Natural killer cell treated with Interleukin-12 subunit alpha and Interleukin-12 subunit beta and Interleukin-15 and Interleukin-18, amount 100 ng/mL, for 72 hours (primary cell): Measurements from ENCODE around the gene GRID2. TPM values are rescaled to one million over a fixed set of nuclear protein-coding genes. Genes with fewer than 3 reads are reported as not detected.

Source experiments
- ATAC-seq, 2 donors: fragments of 150-1000 bp; cut with Tn5 transposase in 1 of 2; sonication (Bioruptor Pico), chemical (Tn5 transposase) in 1 of 2; 2 replicates each; pipeline ENCODE4 v1.10.0; 2021
- DNase-seq: peaks from one replicate; pipeline ENCODE4 v3.0.0; 2022; ENCODE audit warnings: low spot score
- H3K27ac Mint-ChIP-seq, 2 donors: 1 replicate in 1 of 2; 2 replicates in 1 of 2; pipeline ENCODE4 v1.8.0; 2022; ENCODE audit warnings: mixed read lengths in 2 of 2, mild to moderate bottlenecking in 1 of 2, moderate library complexity in 1 of 2
- H3K27me3 Mint-ChIP-seq, 2 donors: 1 replicate in 1 of 2; 2 replicates in 1 of 2; pipeline ENCODE4 v1.8.0; 2022; ENCODE audit warnings: mixed read lengths in 2 of 2
- H3K36me3 Mint-ChIP-seq: one replicate; pipeline ENCODE4 v1.8.0; 2022; ENCODE audit warnings: mixed read lengths
- H3K4me1 Mint-ChIP-seq, 2 donors: 1 replicate in 1 of 2; 2 replicates in 1 of 2; pipeline ENCODE4 v1.8.0; 2022; ENCODE audit warnings: low read depth in 2 of 2, mixed read lengths in 2 of 2, mild to moderate bottlenecking in 1 of 2
- H3K4me3 Mint-ChIP-seq: one replicate; pipeline ENCODE4 v1.8.0; 2022; ENCODE audit warnings: mixed read lengths
- H3K9me3 Mint-ChIP-seq: 2 replicates; pipeline ENCODE4 v1.8.0; 2022; ENCODE audit warnings: mixed read lengths
- total RNA-seq, 2 donors: library from RNA; stranded (reverse); gene quantifications; one replicate each; pipeline ENCODE4 v1.2.3, GENCODE V29; 2022

The GRID2 gene
- not detected for total RNA-seq

DNA sequence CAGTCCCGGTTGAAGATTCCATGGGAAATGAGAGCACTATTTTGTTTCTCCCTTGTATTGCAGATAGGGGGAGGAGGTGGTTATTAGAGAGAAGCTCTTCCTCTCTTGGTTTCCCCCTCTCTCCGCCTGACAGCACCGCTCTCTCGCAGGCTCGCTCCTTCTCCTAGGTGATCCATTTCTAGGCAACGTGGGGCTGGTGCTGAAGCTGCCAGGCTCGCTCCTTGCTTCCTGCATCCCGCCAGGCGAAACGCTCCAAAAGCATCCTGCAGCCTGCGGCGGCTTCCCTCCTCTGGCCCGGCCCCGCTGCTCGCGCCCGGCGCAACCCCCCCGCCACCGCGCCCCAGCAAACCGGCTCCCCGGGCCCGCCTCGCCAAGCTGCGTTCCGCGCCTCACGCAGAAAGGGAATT lies at the start of gene GRID2:
GRID2 (plus strand) TSS at position 346 of the 407 bp plus-strand sequence.
- DNase-seq (no peak), ATAC-seq (no peak)
- peaks cover 8 to 19% of the 10 kb centered on the region in 2 donors for H3K27me3 Mint-ChIP-seq
- no peak within 1 kb of the TSS for H3K27ac Mint-ChIP-seq
- H3K36me3 Mint-ChIP-seq: no peaks in the 10 kb centered on the region
- H3K4me1 Mint-ChIP-seq: no peaks in the 10 kb centered on the region
- peaks cover 12% of the 10 kb centered on the region for H3K9me3 Mint-ChIP-seq
- H3K4me3 Mint-ChIP-seq: no peak within 1 kb of the TSS

DNA sequence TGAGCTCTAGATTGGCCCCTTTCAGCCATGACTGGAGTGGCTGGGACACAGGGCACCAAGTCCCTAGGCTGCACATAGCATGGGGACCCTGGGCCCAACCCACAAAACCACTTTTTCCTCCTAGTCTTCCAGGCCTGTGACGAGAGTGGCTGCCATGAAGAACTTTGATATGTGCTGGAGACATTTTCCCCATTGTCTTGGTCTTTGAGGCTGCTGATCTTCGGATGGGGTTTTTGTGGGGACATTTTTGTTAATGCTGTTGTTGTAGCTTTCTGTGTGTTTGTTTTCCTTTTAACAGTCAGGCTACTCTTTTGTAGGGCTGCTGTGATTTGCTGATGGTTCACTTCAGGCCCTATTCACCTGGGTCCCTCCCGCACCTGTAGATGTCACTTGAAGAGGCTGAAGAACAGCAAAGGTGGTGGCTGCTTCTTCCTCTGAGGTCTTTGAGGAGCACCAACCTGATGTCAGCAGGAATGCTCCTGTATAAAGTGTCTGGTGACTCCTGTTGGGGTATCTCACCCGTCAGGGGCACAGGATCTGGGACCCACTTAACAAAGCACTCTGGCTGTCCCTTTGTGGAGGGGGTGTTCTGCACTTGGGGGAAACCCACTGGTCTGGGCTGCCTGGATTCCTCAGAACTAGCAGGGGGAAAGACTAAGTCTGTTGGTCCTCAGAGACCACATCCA lies 49.6 kb upstream of the GRID2 start:
- Mint-ChIP-seq H3K4me1 (no peaks in the 10 kb centered on the region), H3K36me3 (peaks cover 11% of the 10 kb centered on the region), H3K27me3 (no peaks in the 10 kb centered on the region), H3K9me3 (peaks cover 20% of the 10 kb centered on the region), H3K4me3 (no peak overlapping the region), H3K27ac (no peak overlapping the region)
- ATAC-seq (no peak), DNase-seq (no peak)

DNA sequence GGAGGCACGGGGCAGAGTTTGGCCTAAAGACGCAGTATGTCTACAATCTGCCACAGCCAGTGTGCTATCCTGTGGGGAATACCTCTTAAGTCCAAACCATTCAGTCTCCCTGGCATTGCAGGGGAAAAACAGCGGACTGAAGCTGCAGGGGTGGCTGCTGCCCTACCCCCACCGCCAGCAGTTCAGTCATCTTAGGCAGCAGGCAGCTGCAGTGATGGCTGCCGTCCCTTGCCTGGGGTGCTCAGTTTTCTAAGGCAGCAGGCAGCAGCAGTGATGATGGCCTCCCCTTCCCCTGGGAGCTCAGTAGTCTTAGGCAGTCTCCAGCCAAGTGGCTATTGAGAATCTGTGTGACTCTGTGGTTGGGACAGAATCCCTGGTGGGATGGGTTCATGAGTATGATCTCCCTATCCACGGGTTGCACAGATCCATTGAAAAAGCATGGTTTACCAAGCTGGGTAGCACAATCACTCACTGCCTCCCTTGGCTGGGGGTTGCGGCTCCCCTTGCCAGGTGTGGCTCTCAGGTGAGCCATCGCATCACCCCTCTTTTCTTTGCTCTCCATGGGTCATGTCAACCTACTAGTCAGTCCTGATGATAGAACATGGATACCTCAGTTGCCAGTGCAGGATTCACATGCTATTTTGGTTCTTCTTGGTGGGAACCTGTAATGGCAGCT lies 48.9 kb upstream of the GRID2 start:
- Mint-ChIP-seq H3K4me1 (no peaks in the 10 kb centered on the region), H3K9me3 (peaks cover 20% of the 10 kb centered on the region), H3K36me3 (peaks cover 11% of the 10 kb centered on the region), H3K27ac (no peak overlapping the region), H3K27me3 (no peaks in the 10 kb centered on the region), H3K4me3 (no peak overlapping the region)
- no peak for ATAC-seq
- no peak for DNase-seq

DNA sequence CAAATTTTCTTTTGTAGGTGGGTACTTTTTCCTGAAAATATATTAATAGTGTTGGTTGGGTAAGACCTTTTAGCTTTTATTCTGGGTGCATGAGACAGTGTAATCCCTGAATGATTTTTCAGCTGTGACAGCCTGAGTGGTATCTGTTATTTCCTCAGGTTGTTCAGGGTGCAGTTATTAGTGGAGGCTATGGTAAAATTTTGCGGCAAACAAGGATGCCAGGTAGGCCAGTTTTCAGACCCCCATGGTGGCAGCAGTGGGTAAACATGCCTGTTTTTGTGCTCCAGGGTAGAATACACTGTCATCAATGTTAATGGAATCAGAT lies 47.9 kb upstream of the GRID2 start:
- no peaks in the 10 kb centered on the region for H3K27me3 Mint-ChIP-seq

DNA sequence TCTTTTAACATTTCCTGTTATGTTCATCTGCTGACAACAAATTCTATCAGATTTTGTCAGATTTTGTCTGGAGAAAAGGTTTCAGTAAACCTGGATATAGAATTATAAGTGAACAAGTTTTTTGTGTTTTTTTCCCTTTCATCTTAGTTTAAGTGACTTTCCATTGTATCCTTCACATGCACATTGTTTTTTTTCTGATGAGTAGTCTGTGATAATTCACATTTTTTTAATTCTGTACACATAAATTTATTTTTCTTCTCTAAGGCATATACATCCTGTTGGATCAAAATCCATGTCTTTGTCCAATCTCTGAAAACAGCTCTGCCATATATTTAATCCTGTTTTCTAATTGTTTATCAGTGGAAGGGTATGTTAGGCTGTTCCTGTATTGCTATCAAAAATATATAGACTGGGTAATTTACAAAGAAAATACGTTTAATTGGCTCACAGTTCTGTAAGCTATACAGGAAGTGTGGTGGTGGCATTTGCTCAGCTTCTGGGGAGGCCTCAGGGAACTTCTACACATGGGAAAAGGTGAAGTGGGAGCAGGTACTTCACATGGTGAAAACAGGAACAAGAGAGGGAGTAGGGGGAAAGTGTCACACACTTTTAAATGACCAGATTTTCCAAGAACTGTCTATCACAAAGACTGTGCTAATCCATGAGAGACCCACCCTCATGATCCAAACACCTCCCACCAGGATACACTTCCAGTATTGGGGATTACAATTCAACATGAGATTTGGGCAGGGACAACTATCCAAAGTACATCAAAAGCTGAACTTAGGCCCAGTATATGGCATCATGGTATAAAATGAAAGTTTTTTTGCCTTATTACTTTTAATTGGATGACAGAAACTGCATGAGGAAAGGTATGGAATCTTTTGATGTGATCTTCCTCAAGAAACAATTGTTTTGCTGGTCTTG lies 45.6 kb upstream of the GRID2 start:
- no peak overlapping the region for H3K4me3 Mint-ChIP-seq

More for the DNA sequence above, 47.9 kb upstream of the GRID2 start:
- Mint-ChIP-seq H3K27ac (no peak overlapping the region), H3K4me3 (no peak overlapping the region), H3K4me1 (no peaks in the 10 kb centered on the region), H3K9me3 (peaks cover 18% of the 10 kb centered on the region), H3K36me3 (peaks cover 11% of the 10 kb centered on the region)
- DNase-seq (no peak), ATAC-seq (no peak)

DNA sequence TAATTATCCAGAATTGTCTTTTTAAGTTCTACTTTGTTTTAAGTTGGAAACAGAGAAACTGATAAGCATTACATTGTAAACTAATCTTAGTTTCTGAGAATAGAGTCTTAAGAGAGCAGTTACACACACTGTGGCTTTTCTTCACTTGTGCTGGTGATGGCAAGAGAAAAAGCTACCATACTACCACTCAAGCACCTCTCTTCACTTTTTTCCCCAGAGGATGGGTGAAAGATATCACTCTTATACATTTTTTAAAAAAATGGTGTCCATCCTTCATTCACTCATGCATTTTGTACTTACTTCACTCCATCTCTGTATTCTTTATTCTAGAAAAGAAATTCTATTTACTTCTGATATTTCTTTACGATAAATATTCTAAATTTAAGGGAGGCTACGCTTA lies 42.5 kb upstream of the GRID2 start:
- Mint-ChIP-seq H3K4me3 (no peak overlapping the region), H3K27ac (no peak overlapping the region), H3K27me3 (no peaks in the 10 kb centered on the region), H3K9me3 (peaks cover 13% of the 10 kb centered on the region), H3K4me1 (no peaks in the 10 kb centered on the region), H3K36me3 (no peaks in the 10 kb centered on the region)
- DNase-seq (no peak), ATAC-seq (no peak)

More for the DNA sequence above, 45.6 kb upstream of the GRID2 start:
- H3K4me1 Mint-ChIP-seq: no peaks in the 10 kb centered on the region
- H3K27ac Mint-ChIP-seq: no peak overlapping the region
- H3K9me3 Mint-ChIP-seq: peaks cover 13% of the 10 kb centered on the region
- DNase-seq (no peak), ATAC-seq (no peak)
- H3K36me3 Mint-ChIP-seq: no peaks in the 10 kb centered on the region
- no peaks in the 10 kb centered on the region for H3K27me3 Mint-ChIP-seq

DNA sequence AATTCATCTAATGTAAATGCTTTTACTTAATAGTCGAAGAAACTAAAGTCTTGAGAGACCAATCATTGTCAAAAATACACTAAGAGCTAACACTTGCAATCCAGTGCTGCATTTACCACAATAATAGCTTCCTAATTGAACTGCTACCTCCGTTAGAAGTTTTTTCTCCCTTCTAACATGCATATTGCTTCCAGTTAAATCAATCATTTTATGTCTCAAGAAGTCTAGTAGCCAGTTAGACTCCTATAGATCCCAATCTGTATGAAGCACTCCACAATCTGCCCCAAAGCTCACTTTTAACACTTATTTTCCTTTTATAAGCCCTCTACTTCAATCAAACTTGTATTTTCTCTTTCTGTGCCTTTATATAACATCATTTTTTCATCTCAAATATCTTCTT lies 41.4 kb upstream of the GRID2 start:
- Mint-ChIP-seq H3K4me3 (no peak overlapping the region), H3K36me3 (no peaks in the 10 kb centered on the region), H3K27me3 (no peaks in the 10 kb centered on the region), H3K4me1 (no peaks in the 10 kb centered on the region), H3K27ac (no peak overlapping the region), H3K9me3 (peaks cover 9% of the 10 kb centered on the region)
- ATAC-seq (no peak), DNase-seq (no peak)

DNA sequence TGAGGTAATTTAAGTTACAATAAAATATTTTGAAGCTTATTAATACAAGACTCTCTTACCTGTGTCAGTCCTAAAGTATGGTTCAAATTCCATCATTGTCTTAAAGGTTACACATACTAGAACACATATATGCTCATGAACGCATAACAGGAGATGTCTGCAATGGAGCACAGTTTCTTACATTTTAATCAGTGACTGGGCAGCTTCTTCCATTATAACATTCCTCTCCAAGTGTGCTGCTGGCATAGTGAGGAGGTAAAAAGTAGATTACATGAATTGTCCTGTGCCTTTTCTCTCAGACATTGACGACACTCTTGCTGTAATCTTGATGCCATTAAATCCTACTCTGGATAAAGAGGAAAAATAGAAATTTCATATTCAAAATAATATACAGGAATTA lies 40.8 kb upstream of the GRID2 start:
- DNase-seq (no peak), ATAC-seq (no peak)
- Mint-ChIP-seq H3K27ac (no peak overlapping the region), H3K9me3 (peaks cover 8% of the 10 kb centered on the region), H3K4me1 (no peaks in the 10 kb centered on the region), H3K36me3 (no peaks in the 10 kb centered on the region), H3K4me3 (no peak overlapping the region), H3K27me3 (no peaks in the 10 kb centered on the region)

DNA sequence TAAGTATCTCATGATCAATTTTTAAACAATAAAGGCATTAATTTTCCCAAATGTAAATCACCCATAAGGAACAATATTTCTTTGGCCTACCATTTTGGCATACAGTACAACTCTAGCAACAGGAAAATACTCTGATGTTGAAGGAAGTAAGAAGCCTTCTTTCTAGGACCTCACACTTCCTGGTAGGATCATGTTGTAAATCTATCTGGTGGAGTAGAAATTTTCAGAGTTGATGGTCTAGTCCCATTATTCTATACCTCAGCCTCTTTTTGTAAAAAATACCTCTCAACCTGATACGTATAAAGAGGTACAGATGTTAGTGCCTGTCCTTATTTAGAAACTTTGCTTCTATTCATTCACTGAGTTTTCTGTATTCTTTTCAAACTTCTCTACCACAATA lies 40.2 kb upstream of the GRID2 start:
- no peak for ATAC-seq
- Mint-ChIP-seq H3K27me3 (no peaks in the 10 kb centered on the region), H3K9me3 (peaks cover 4% of the 10 kb centered on the region), H3K27ac (no peak overlapping the region), H3K4me3 (no peak overlapping the region), H3K36me3 (no peaks in the 10 kb centered on the region), H3K4me1 (no peaks in the 10 kb centered on the region)
- DNase-seq: no peak

DNA sequence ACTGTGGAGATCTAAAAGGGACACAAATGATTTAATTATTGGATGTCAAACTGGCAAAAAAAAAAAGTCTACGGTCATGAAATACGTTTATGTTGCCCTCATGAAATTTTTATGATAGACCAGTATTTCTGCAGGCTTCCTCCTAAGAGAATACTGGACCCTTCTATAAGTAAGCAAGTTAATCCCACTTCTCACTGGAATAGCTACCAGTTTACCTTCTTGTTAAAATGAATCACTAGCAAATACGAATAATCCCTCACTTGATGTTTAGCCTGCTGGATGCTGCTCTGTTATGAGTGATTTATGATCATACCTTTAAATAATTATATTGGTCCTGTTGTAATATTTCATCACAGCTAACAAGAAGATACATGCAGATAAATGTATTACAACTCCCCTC lies 39.6 kb upstream of the GRID2 start:
- H3K4me1 Mint-ChIP-seq: no peaks in the 10 kb centered on the region
- no peak overlapping the region for H3K27ac Mint-ChIP-seq
- no peaks in the 10 kb centered on the region for H3K36me3 Mint-ChIP-seq
- ATAC-seq (no peak), DNase-seq (no peak)
- H3K27me3 Mint-ChIP-seq: no peaks in the 10 kb centered on the region
- peaks cover 4% of the 10 kb centered on the region for H3K9me3 Mint-ChIP-seq
- no peak overlapping the region for H3K4me3 Mint-ChIP-seq

DNA sequence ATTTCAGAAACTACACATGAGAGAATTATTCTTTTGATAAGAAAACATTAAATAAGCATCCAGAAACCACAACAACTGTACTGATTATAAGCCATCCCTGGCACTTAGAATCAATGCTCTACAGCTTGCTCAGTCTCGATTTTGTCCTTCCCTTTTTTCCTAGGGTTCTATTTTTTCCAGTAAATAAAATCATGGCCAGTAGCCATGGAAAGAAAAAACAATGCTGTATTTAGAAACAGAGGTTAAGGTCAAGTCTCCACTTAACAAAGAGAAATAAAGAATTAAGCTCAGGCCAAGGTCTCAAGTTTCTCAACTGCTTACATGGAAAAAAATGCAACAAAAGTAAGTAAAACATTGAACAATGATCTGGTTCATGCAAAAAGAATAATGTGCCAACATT lies 38.7 kb upstream of the GRID2 start:
- H3K4me3 Mint-ChIP-seq: no peak overlapping the region
- ATAC-seq: no peak

DNA sequence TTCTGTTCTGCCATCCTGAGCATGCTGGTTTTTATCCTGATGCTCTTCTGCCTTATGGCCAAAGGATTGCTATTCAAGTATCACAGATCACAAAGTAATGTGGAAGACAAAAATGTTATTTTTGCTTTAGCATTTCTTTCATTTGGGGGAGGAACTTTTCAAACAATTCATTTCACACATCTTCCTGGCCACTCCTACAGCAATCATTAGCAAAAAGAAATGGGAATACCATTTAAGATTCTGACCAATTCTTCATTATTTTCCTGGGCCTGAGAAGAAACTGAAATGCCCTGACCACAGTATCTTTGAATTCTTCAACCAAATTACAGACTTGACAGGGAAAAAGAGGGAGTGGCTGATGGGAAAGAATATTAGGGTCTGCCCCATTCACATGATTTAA lies 38.0 kb upstream of the GRID2 start:
- Mint-ChIP-seq H3K4me1 (no peaks in the 10 kb centered on the region), H3K9me3 (peaks cover 6% of the 10 kb centered on the region), H3K27me3 (no peaks in the 10 kb centered on the region), H3K36me3 (peaks cover 8% of the 10 kb centered on the region), H3K4me3 (no peak overlapping the region), H3K27ac (no peak overlapping the region)
- ATAC-seq (no peak), DNase-seq (no peak)

More for the DNA sequence above, 38.7 kb upstream of the GRID2 start:
- DNase-seq: no peak
- no peaks in the 10 kb centered on the region for H3K27me3 Mint-ChIP-seq
- H3K4me1 Mint-ChIP-seq: no peaks in the 10 kb centered on the region
- no peak overlapping the region for H3K27ac Mint-ChIP-seq
- peaks cover under 1% of the 10 kb centered on the region for H3K36me3 Mint-ChIP-seq
- H3K9me3 Mint-ChIP-seq: no peaks in the 10 kb centered on the region

DNA sequence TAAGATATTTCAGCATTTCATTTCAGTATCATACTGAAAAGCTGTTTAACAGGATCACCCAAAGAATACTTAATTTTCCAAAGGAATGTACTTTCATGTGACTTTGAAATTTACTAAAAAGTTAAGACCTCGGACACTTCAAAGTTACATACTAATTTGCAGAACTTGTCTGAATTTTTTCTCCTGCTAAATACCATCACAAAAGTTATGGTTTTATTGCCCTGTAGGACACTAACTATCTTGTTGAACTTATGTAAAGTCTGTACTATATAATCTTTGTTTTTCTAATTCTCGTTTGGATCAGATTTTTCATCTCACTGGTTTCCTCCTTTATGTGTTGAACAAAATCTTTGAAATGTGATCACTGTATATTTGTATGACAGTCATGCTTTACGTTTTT lies 37.2 kb upstream of the GRID2 start:
- no peak for ATAC-seq
- no peaks in the 10 kb centered on the region for H3K27me3 Mint-ChIP-seq
- no peak overlapping the region for H3K4me3 Mint-ChIP-seq
- no peak for DNase-seq
- H3K4me1 Mint-ChIP-seq: no peaks in the 10 kb centered on the region
- H3K9me3 Mint-ChIP-seq: peaks cover 8% of the 10 kb centered on the region
- no peak overlapping the region for H3K27ac Mint-ChIP-seq
- peaks cover 15% of the 10 kb centered on the region for H3K36me3 Mint-ChIP-seq

DNA sequence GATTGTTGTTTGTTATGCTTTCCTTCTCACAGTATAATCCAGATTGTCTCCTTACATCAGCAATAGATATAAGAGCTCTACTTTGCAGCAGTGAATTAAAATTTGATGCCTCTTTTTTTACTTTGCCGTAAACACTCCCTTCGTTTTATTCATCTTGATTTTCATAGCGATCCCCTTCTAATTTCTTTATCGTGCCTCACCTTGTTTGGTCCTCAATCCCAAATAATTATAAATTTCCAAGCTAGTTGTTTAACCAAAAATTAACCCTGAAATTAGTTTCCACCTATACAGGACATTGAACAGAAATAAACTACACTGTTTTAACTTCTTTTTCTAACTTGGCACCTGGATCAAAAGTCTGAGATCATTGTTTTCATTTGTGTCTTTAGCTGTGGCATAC lies 35.1 kb upstream of the GRID2 start:
- peaks cover 8% of the 10 kb centered on the region for H3K9me3 Mint-ChIP-seq
- DNase-seq (no peak), ATAC-seq (no peak)
- no peaks in the 10 kb centered on the region for H3K4me1 Mint-ChIP-seq
- no peak overlapping the region for H3K27ac Mint-ChIP-seq
- peaks cover 15% of the 10 kb centered on the region for H3K36me3 Mint-ChIP-seq
- H3K27me3 Mint-ChIP-seq: no peaks in the 10 kb centered on the region
- H3K4me3 Mint-ChIP-seq: no peak overlapping the region
